DMS53 treated with DMSO at 0.1 percent for 48 hours (cell line): ENCODE data around the gene ZDHHC23.

Source experiments
- DNase-seq: peaks from one replicate; lab custom pipeline; 2025; ENCODE audit not compliant: unreplicated experiment; lab: John Stamatoyannopoulos, UW

Gene ZDHHC23

GRCh38 chr3:114005481-114005880 is 57.7 kb downstream of the ZDHHC23 start:
- no peak for DNase-seq

DNA sequence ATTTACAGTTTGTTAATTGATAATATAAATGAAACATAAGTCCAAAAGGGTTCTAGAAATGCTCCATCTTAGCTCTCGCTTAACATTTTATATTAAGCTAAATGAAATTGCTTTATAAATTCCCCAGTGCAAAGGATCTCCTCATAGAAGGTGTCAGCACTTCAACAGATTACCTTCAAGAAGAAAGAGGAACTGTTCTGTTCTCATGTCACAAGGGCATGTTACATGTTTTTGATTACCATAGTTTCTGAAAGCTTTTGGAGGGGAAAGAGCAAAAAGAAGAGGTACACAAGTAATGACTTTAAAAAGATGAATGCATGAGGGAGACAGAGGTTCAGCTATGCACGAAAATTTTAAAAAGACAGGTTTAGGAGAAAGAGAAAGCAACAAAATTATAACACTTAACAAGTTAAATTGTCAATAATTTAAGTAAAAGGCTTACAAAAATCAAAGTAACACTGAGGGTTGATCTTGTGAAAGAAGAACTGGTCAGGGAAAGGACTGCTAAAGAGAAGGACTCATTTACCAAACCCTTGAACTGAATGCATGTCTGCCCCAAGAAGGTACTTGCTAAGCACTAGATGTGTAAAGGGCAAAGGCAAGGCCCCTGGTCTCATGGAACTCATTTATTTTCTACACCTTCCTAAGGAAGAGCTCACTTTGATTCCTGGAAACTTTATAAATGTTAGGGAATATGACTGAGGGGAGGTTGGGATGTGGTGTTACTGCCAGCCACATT is 63.4 kb downstream of the ZDHHC23 start:
- no peak for DNase-seq
